Mucosa of descending colon (tissue), 3 donors: ENCODE measurements around the gene MTURN. TPM values are rescaled to one million over a fixed set of nuclear protein-coding genes. Genes with fewer than 3 reads are reported as not detected.

Experiments used
- ATAC-seq: fragments of 200-7000 bp; cut with Tn5 transposase; one replicate; pipeline ENCODE4 v1.9.1; 2020; ENCODE audit warnings: mild to moderate bottlenecking, moderate library complexity
- DNase-seq, 3 donors: peaks; one replicate each; pipeline ENCODE4 v3.0.0-alpha.2; 2020
- H3K36me3 ChIP-seq: fragments of 200-600 bp; one replicate; pipeline ENCODE4 v1.8.0; 2021; ENCODE audit warnings: low read depth, mild to moderate bottlenecking
- H3K4me1 ChIP-seq: fragments of 200-600 bp; one replicate; pipeline ENCODE4 v1.8.0; 2021; ENCODE audit warnings: low read depth, mild to moderate bottlenecking
- H3K4me3 ChIP-seq: fragments of 200-600 bp; one replicate; pipeline ENCODE4 v1.8.0; 2021; ENCODE audit warnings: mild to moderate bottlenecking
- H3K9me3 ChIP-seq: fragments of 200-600 bp; one replicate; pipeline ENCODE4 v1.8.0; 2021; ENCODE audit warnings: mild to moderate bottlenecking
- CTCF ChIP-seq: fragments of 200-600 bp; IDR thresholded peaks from one replicate; pipeline ENCODE4 v1.8.0; 2022; ENCODE audit warnings: antibody characterized with exemption, mild to moderate bottlenecking
- intact Hi-C, 2 donors: fragments of 100-400 bp; cut with DNase I in 1 of 2; cut with micrococcal nuclease in 1 of 2; formaldehyde crosslinking; loops; one replicate each; pipeline versions ENCODE4 v1.11.0 to v1.11.1; 2022; cut with DNase I, micrococcal nuclease
- total RNA-seq, 3 donors: library from RNA; stranded (reverse); fragmentation: NEBNext Ultra II Directional in 2 of 3; extraction: Animal tissue kit (Norgen Biotek cat#: 25700) in 2 of 3; gene quantifications; one replicate each; pipeline versions ENCODE4 v1.2.1 to v1.2.4, GENCODE V29; 2021 to 2023
- donor health status: DM: no; HTN: no; CAD: no; lungs with moderate emphysema.
- donor health status: DM: no; HTN: no; CAD: no.
- donor health status: DM: no; HTN: yes; CAD: no.

Gene MTURN
- total RNA-seq, 3 donors from 2014 or later: 7.2 to 62.0 (median 9.7) TPM

GRCh38 chr7:30191809-30192208 is 57.0 kb downstream of the MTURN start:
- intact Hi-C loops: no loop called here
- no peak for TF ChIP-seq CTCF
- H3K36me3 ChIP-seq: no peaks in the 10 kb centered on the region
- no peaks in the 10 kb centered on the region for H3K4me1 ChIP-seq
- no peak overlapping the region for H3K4me3 ChIP-seq
- no peak for DNase-seq
- no peak for ATAC-seq
- peaks cover 10% of the 10 kb centered on the region for H3K9me3 ChIP-seq

- H3K4me3 ChIP-seq: no peak overlapping the region
- peaks cover 13% of the 10 kb centered on the region for H3K9me3 ChIP-seq
- TF ChIP-seq CTCF: no peak
- ATAC-seq: no peak
- no peaks in the 10 kb centered on the region for H3K36me3 ChIP-seq
- H3K4me1 ChIP-seq: no peaks in the 10 kb centered on the region
- intact Hi-C loops: no loop called here
- DNase-seq: no peak
Measured at GRCh38 chr7:30193336-30193943, 58.7 kb downstream of the MTURN start.

- no peak overlapping the region for H3K4me3 ChIP-seq
Measured at GRCh38 chr7:30196408-30196807, 61.6 kb downstream of the MTURN start.

GRCh38 chr7:30197438-30197837 is 62.7 kb downstream of the MTURN start:
- ATAC-seq (no peak), DNase-seq (no peak)
- Histone ChIP-seq H3K4me3 (no peak overlapping the region), H3K4me1 (no peaks in the 10 kb centered on the region), H3K36me3 (no peaks in the 10 kb centered on the region), H3K9me3 (peaks cover 13% of the 10 kb centered on the region)
- TF ChIP-seq CTCF: no peak
- intact Hi-C loops: no loop called here

More at GRCh38 chr7:30196408-30196807, 61.6 kb downstream of the MTURN start:
- intact Hi-C loops: no loop called here
- peaks cover 13% of the 10 kb centered on the region for H3K9me3 ChIP-seq
- H3K4me1 ChIP-seq: no peaks in the 10 kb centered on the region
- no peak for TF ChIP-seq CTCF
- no peak for ATAC-seq
- no peaks in the 10 kb centered on the region for H3K36me3 ChIP-seq
- DNase-seq: no peak

GRCh38 chr7:30199271-30199670 is 64.5 kb downstream of the MTURN start:
- DNase-seq: no peak
- no peaks in the 10 kb centered on the region for H3K36me3 ChIP-seq
- no peak for TF ChIP-seq CTCF
- no peak overlapping the region for H3K4me3 ChIP-seq
- H3K4me1 ChIP-seq: no peaks in the 10 kb centered on the region
- intact Hi-C loops: no loop called here
- H3K9me3 ChIP-seq: peaks cover 13% of the 10 kb centered on the region
- no peak for ATAC-seq

GRCh38 chr7:30200591-30200990 is 65.8 kb downstream of the MTURN start:
- TF ChIP-seq CTCF: no peak
- no peak overlapping the region for H3K4me3 ChIP-seq
- no peaks in the 10 kb centered on the region for H3K36me3 ChIP-seq
- H3K9me3 ChIP-seq: peaks cover 13% of the 10 kb centered on the region
- DNase-seq (no peak), ATAC-seq (no peak)
- no peaks in the 10 kb centered on the region for H3K4me1 ChIP-seq
- intact Hi-C loops: no loop called here
